ENCODE data around the gene ADORA1. TPM values are rescaled to one million over a fixed set of nuclear protein-coding genes. Genes with fewer than 3 reads are reported as not detected.

The ADORA1 gene
- total and polyA plus RNA-seq, 10 of the 15 experiments (the other 5 are each of a cell fraction or from before 2014, with no cell fraction given), result not detected

GRCh38 chr1:203083463-203083921 lies 44.0 kb upstream of the ADORA1 start:
- ATAC-seq, result no peak
- SMC1A ChIA-PET (ENCODE audit: uncharacterized antibody, unreplicated experiment), result interaction anchor here (0.5 to 1.3 kb wide), 4 partner anchors 27 to 185 kb away, joined by 3 to 5 read pairs (median 3); no protein-coding TSS in a partner anchor
- DNase-seq (ENCODE audit: low read depth, low spot score), result no peak

More at GRCh38 chr1:203083463-203083921, 44.0 kb upstream of the ADORA1 start:
- no peaks in the 10 kb centered on the region for H3K79me2 ChIP-seq (ENCODE audit: control insufficient read depth, insufficient read depth, low read length)
- H3K9ac ChIP-seq (ENCODE audit: control insufficient read depth, insufficient read depth, low read length), result no peak overlapping the region
- ChIA-PET CTCF (interaction anchor here (0.5 to 3.9 kb wide), 13 partner anchors 10 to 186 kb away, joined by 3 to 35 read pairs (median 4); no protein-coding TSS in a partner anchor), POLR2A (no interaction called here), RAD21 (ENCODE audit: unreplicated experiment) (interaction anchor here (0.5 to 3.2 kb wide), 5 partner anchors 43 to 207 kb away, joined by 3 to 16 read pairs (median 4); no protein-coding TSS in a partner anchor)
- intact Hi-C loops (cut with micrococcal nuclease; ENCODE audit: unreplicated experiment), result no loop called here
- no peak overlapping the region for H3K4me3 ChIP-seq
- 30% methylated on average over 11 of the region's 11 CpGs for WGBS (ENCODE audit: insufficient coverage, insufficient replicate concordance, low lambda C conversion rate, missing lambda C conversion rate)
- peaks cover 0 to 5% of the 10 kb centered on the region in 2 experiments; a peak in 2 of 4 replicates for H3K27me3 ChIP-seq (replicated peaks in 1 of 2; ENCODE audit: control insufficient read depth in 2 of 2, insufficient read depth in 2 of 2, low read length in 1 of 2)
- H3K4me1 ChIP-seq (ENCODE audit: control insufficient read depth, insufficient read depth, low read length), result no peaks in the 10 kb centered on the region
- no peak overlapping the region for H3K27ac ChIP-seq (ENCODE audit: control insufficient read depth, insufficient read depth)
- FAIRE-seq, result no peak
- 0 out of 6 replicates have a peak, but pooled peaks of 1 of the 3 experiments have one; percentile 8 for TF ChIP-seq CTCF (IDR thresholded peaks at IDR 0.05 in 2 of 3, conservative IDR thresholded peaks at IDR 0.05 in 1 of 3; ENCODE audit: control insufficient read depth in 2 of 3, extremely low read depth in 1 of 3, insufficient read depth in 1 of 3, low read depth in 3 of 3, low read length in 3 of 3)
- TF ChIP-seq PKNOX1 (IDR thresholded peaks at IDR 0.05), result no peak
- no peak for TF ChIP-seq SIX5 (IDR thresholded peaks at IDR 0.05; ENCODE audit: low read depth, low read length, severe bottlenecking)
- H3K9me3 ChIP-seq (replicated peaks; ENCODE audit: control insufficient read depth, insufficient read depth, low read length), result no peaks in the 10 kb centered on the region
- H3K36me3 ChIP-seq (ENCODE audit: control insufficient read depth in 2 of 2, insufficient read depth in 2 of 2, low read length in 1 of 2), result no peaks in the 10 kb centered on the region
- no TSS peak for BruUV-seq (replicated peaks)
- in situ Hi-C loops (cut with MboI), result no loop called here
- H2AFZ ChIP-seq (ENCODE audit: control insufficient read depth, low read depth, low read length), result no peak overlapping the region
- no peak overlapping the region for H3K4me2 ChIP-seq (ENCODE audit: control insufficient read depth, insufficient read depth)
- H4K20me1 ChIP-seq (ENCODE audit: control insufficient read depth, insufficient read depth), result no peaks in the 10 kb centered on the region; the same call in 1 of the 2 replicates

All from GM12878 (cell line).